ENCODE results near the gene HOXD3.

Gene HOXD3

DNA sequence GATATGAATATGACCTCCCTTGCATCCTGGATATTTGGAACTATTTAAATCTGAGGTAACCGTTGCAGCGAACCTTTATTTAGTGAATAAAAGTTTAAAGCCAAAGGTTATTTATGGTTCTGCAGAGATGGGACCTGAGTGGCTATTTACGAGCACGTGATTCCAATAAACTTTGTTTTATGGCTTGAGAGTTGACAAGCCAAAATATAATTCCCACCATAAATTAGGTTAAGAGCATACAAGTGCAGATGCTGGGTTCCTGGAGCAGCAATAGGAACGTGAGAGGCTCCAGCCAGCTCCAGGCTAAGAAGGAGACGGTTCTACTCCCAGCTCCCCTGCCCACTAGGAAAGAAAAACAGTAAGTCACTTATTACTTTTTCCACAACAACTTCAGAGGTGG is 11.0 kb upstream of the HOXD3 start:
- H3K4me3 ChIP-seq (ENCODE audit: low read length), result no peak overlapping the region
- H3K4me1 ChIP-seq (ENCODE audit: low read length), result no peaks in the 10 kb centered on the region
- H3K27me3 ChIP-seq (replicated peaks; ENCODE audit: insufficient read depth, low read length), result peaks cover 15% of the 10 kb centered on the region
- no peak overlapping the region for H3K27ac ChIP-seq (ENCODE audit: low read length)
- TF ChIP-seq CTCF (IDR thresholded peaks at IDR 0.05; ENCODE audit: low read length) (no peak), EZH2phosphoT487 (IDR thresholded peaks at IDR 0.05; ENCODE audit: low read length) (no peak), EZH2 (optimal IDR thresholded peaks at IDR 0.05; ENCODE audit: low read depth, low read length) (no peak)
- no peaks in the 10 kb centered on the region for H3K36me3 ChIP-seq (replicated peaks; ENCODE audit: insufficient read depth, low read length)
- H3K9ac ChIP-seq (ENCODE audit: low read length), result no peak overlapping the region
- H4K20me1 ChIP-seq (ENCODE audit: insufficient read depth, low read length), result no peaks in the 10 kb centered on the region
- H3K9me3 ChIP-seq (replicated peaks; ENCODE audit: insufficient read depth, low read length), result no peaks in the 10 kb centered on the region
- DNase-seq, result no peak
- H3F3A ChIP-seq (ENCODE audit: insufficient read depth, low read length), result no peaks in the 10 kb centered on the region
- H3K4me2 ChIP-seq (ENCODE audit: low read depth, low read length), result no peak overlapping the region
- H3K79me2 ChIP-seq (ENCODE audit: low read length), result no peaks in the 10 kb centered on the region
- no peaks in the 10 kb centered on the region for H3K9me2 ChIP-seq (replicated peaks; ENCODE audit: insufficient read depth, low read length)
- H2AFZ ChIP-seq (ENCODE audit: low read length), result no peak overlapping the region

DNA sequence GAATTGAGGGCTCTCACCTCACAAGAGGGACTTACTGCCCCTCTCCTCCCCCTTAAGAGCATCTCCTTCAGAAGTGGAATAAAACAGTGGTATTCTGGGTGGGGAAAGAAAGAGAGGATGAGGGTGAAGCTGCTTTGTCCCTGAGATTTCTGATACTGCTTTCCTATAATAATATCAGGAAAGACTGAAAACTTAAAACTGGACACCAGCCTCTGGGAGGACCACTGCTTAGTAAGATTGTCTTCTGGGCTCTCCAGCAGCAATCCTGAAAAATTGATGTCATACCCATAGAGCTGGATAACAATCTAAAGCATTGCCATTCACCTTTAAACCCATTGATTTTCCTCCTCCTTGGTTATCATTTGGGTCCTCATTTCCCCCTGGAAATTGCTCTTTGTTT is 10.5 kb upstream of the HOXD3 start:
- Histone ChIP-seq H3K27me3 (replicated peaks; ENCODE audit: insufficient read depth, low read length) (peaks cover 15% of the 10 kb centered on the region), H3K27ac (ENCODE audit: low read length) (no peak overlapping the region), H3K79me2 (ENCODE audit: low read length) (no peaks in the 10 kb centered on the region), H3F3A (ENCODE audit: insufficient read depth, low read length) (no peaks in the 10 kb centered on the region), H3K9ac (ENCODE audit: low read length) (no peak overlapping the region), H3K36me3 (replicated peaks; ENCODE audit: insufficient read depth, low read length) (no peaks in the 10 kb centered on the region), H3K4me1 (ENCODE audit: low read length) (no peaks in the 10 kb centered on the region), H3K4me3 (ENCODE audit: low read length) (no peak overlapping the region), H3K9me2 (replicated peaks; ENCODE audit: insufficient read depth, low read length) (no peaks in the 10 kb centered on the region), H4K20me1 (ENCODE audit: insufficient read depth, low read length) (no peaks in the 10 kb centered on the region), H3K4me2 (ENCODE audit: low read depth, low read length) (no peak overlapping the region), H2AFZ (ENCODE audit: low read length) (no peak overlapping the region), H3K9me3 (replicated peaks; ENCODE audit: insufficient read depth, low read length) (no peaks in the 10 kb centered on the region)
- no peak for DNase-seq
- TF ChIP-seq EZH2 (optimal IDR thresholded peaks at IDR 0.05; ENCODE audit: low read depth, low read length) (no peak), EZH2phosphoT487 (IDR thresholded peaks at IDR 0.05; ENCODE audit: low read length) (no peak), CTCF (IDR thresholded peaks at IDR 0.05; ENCODE audit: low read length) (no peak)

GRCh38 chr2:176147210-176147799 is 9.8 kb upstream of the HOXD3 start:
- Histone ChIP-seq H3K9me3 (replicated peaks; ENCODE audit: insufficient read depth, low read length) (no peaks in the 10 kb centered on the region), H3K27me3 (replicated peaks; ENCODE audit: insufficient read depth, low read length) (peaks cover 15% of the 10 kb centered on the region), H3K27ac (ENCODE audit: low read length) (no peak overlapping the region), H3K4me2 (ENCODE audit: low read depth, low read length) (no peak overlapping the region), H3K36me3 (replicated peaks; ENCODE audit: insufficient read depth, low read length) (no peaks in the 10 kb centered on the region), H3K9ac (ENCODE audit: low read length) (no peak overlapping the region), H3K4me1 (ENCODE audit: low read length) (no peaks in the 10 kb centered on the region), H4K20me1 (ENCODE audit: insufficient read depth, low read length) (no peaks in the 10 kb centered on the region), H2AFZ (ENCODE audit: low read length) (no peak overlapping the region), H3K9me2 (replicated peaks; ENCODE audit: insufficient read depth, low read length) (no peaks in the 10 kb centered on the region), H3K79me2 (ENCODE audit: low read length) (no peaks in the 10 kb centered on the region), H3F3A (ENCODE audit: insufficient read depth, low read length) (no peaks in the 10 kb centered on the region), H3K4me3 (ENCODE audit: low read length) (no peak overlapping the region)
- DNase-seq, result no peak
- no peak for TF ChIP-seq CTCF (IDR thresholded peaks at IDR 0.05; ENCODE audit: low read length)
- TF ChIP-seq EZH2phosphoT487 (IDR thresholded peaks at IDR 0.05; ENCODE audit: low read length), result no peak
- TF ChIP-seq EZH2 (optimal IDR thresholded peaks at IDR 0.05; ENCODE audit: low read depth, low read length), result no peak
